ENCODE results near the gene PKNOX2.

- TF ChIP-seq, protein P1, sequence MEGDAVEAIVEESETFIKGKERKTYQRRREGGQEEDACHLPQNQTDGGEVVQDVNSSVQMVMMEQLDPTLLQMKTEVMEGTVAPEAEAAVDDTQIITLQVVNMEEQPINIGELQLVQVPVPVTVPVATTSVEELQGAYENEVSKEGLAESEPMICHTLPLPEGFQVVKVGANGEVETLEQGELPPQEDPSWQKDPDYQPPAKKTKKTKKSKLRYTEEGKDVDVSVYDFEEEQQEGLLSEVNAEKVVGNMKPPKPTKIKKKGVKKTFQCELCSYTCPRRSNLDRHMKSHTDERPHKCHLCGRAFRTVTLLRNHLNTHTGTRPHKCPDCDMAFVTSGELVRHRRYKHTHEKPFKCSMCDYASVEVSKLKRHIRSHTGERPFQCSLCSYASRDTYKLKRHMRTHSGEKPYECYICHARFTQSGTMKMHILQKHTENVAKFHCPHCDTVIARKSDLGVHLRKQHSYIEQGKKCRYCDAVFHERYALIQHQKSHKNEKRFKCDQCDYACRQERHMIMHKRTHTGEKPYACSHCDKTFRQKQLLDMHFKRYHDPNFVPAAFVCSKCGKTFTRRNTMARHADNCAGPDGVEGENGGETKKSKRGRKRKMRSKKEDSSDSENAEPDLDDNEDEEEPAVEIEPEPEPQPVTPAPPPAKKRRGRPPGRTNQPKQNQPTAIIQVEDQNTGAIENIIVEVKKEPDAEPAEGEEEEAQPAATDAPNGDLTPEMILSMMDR (IDR thresholded peaks at IDR 0.05; ENCODE audit: insufficient read depth, low read length), result no peak
- TF ChIP-seq, protein P2, sequence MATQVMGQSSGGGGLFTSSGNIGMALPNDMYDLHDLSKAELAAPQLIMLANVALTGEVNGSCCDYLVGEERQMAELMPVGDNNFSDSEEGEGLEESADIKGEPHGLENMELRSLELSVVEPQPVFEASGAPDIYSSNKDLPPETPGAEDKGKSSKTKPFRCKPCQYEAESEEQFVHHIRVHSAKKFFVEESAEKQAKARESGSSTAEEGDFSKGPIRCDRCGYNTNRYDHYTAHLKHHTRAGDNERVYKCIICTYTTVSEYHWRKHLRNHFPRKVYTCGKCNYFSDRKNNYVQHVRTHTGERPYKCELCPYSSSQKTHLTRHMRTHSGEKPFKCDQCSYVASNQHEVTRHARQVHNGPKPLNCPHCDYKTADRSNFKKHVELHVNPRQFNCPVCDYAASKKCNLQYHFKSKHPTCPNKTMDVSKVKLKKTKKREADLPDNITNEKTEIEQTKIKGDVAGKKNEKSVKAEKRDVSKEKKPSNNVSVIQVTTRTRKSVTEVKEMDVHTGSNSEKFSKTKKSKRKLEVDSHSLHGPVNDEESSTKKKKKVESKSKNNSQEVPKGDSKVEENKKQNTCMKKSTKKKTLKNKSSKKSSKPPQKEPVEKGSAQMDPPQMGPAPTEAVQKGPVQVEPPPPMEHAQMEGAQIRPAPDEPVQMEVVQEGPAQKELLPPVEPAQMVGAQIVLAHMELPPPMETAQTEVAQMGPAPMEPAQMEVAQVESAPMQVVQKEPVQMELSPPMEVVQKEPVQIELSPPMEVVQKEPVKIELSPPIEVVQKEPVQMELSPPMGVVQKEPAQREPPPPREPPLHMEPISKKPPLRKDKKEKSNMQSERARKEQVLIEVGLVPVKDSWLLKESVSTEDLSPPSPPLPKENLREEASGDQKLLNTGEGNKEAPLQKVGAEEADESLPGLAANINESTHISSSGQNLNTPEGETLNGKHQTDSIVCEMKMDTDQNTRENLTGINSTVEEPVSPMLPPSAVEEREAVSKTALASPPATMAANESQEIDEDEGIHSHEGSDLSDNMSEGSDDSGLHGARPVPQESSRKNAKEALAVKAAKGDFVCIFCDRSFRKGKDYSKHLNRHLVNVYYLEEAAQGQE (IDR thresholded peaks at IDR 0.05; ENCODE audit: insufficient replicate concordance, low read depth), result no peak
- TF ChIP-seq POLR2AphosphoS5 (IDR thresholded peaks at IDR 0.05; ENCODE audit: low read depth) (no peak), SPI1 (IDR thresholded peaks at IDR 0.05; ENCODE audit: borderline replicate concordance, low read depth) (no peak)
Measured at GRCh38 chr11:125292100-125292499, 127.5 kb downstream of the PKNOX2 start.
